CD4-positive, alpha-beta memory T cell (primary cell): ENCODE results near the gene PTMS. TPM values are rescaled to one million over a fixed set of nuclear protein-coding genes. Genes with fewer than 3 reads are reported as not detected.
A peak's percentile ranks its signal among the peaks of the same experiment; 100 is the strongest.

ENCODE experiments used
- CTCF ChIA-PET: fragments of 350-600 bp; sonication (Branson Sonifier 250); formaldehyde crosslinking; loops from one replicate; lab custom pipeline; 2021; ENCODE audit warnings: inconsistent platforms; ENCODE audit not compliant: partially characterized antibody; lab: Charles Lee
- POLR2A ChIA-PET: fragments of 350-600 bp; sonication (Branson Sonifier 250); formaldehyde crosslinking; loops from one replicate; lab custom pipeline; 2021; ENCODE audit not compliant: partially characterized antibody; lab: Charles Lee
- DNase-seq, 5 donors: peaks; one replicate each; pipeline versions ENCODE4 v3.0.0 to v3.0.0-alpha.2; 2020 to 2022; ENCODE audit warnings: mixed read lengths in 1 of 5
- H3K27ac ChIP-seq: one replicate; pipeline ENCODE4 v1.7.0; 2013; ENCODE audit warnings: low read depth, low read length
- H3K27me3 ChIP-seq: 2 replicates; pipeline ENCODE4 v1.7.0; 2013; ENCODE audit warnings: mild to moderate bottlenecking, low read length, moderate library complexity; ENCODE audit not compliant: insufficient read depth
- H3K36me3 ChIP-seq: 2 replicates; pipeline ENCODE4 v1.7.0; 2013; ENCODE audit warnings: mild to moderate bottlenecking, low read length, moderate library complexity; ENCODE audit not compliant: insufficient read depth
- H3K4me1 ChIP-seq: 2 replicates; pipeline ENCODE4 v1.7.0; 2013; ENCODE audit warnings: mild to moderate bottlenecking, low read length, moderate library complexity; ENCODE audit not compliant: insufficient read depth
- H3K4me3 ChIP-seq, 2 donors: one replicate each; pipeline ENCODE4 v1.7.0; 2013; ENCODE audit warnings: low read length in 2 of 2, mild to moderate bottlenecking in 1 of 2
- H3K9me3 ChIP-seq, 2 donors: one replicate each; pipeline ENCODE4 v1.7.0; 2013; ENCODE audit warnings: low read length in 2 of 2, control low read depth in 1 of 2; ENCODE audit not compliant: control insufficient read depth in 1 of 2
- H3K27ac Mint-ChIP-seq, 7 donors: one replicate each; pipeline ENCODE4 v1.8.0; 2020 to 2021; ENCODE audit warnings: mixed read lengths in 7 of 7, mild to moderate bottlenecking in 6 of 7, inconsistent platforms in 3 of 7, moderate library complexity in 3 of 7
- H3K27me3 Mint-ChIP-seq, 2 donors: one replicate each; pipeline ENCODE4 v1.8.0; 2020 to 2021; ENCODE audit warnings: mixed read lengths in 2 of 2
- H3K36me3 Mint-ChIP-seq, 2 donors: one replicate each; pipeline ENCODE4 v1.8.0; 2020 to 2021; ENCODE audit warnings: mixed read lengths in 2 of 2, inconsistent platforms in 1 of 2, mild to moderate bottlenecking in 1 of 2
- H3K4me1 Mint-ChIP-seq, 4 donors: one replicate each; pipeline ENCODE4 v1.8.0; 2020 to 2021; ENCODE audit warnings: mixed read lengths in 4 of 4, mild to moderate bottlenecking in 1 of 4
- H3K4me3 Mint-ChIP-seq, 8 donors: one replicate each; pipeline ENCODE4 v1.8.0; 2020 to 2021; ENCODE audit warnings: mixed read lengths in 8 of 8, mild to moderate bottlenecking in 7 of 8, moderate library complexity in 6 of 8, inconsistent platforms in 3 of 8
- H3K9me3 Mint-ChIP-seq, 8 donors: one replicate each; pipeline ENCODE4 v1.8.0; 2020 to 2021; ENCODE audit warnings: mixed read lengths in 8 of 8, mild to moderate bottlenecking in 5 of 8, inconsistent platforms in 3 of 8, moderate library complexity in 1 of 8
- intact Hi-C: fragments of 100-400 bp; cut with micrococcal nuclease; formaldehyde crosslinking; loops from one replicate; pipeline ENCODE4 v1.15.1; 2023
- polyA plus RNA-seq, 2 donors: library from polyadenylated mRNA; unstranded; fragments of 300-500 nt; fragmentation: Illumina TruSeq; gene quantifications; one replicate each; pipeline ENCODE4 v1.2.3, GENCODE V29; 2021
- total RNA-seq, 2 experiments: library from RNA; stranded (reverse); gene quantifications; one replicate each; pipeline ENCODE4 v1.2.3, GENCODE V29; 2021

Gene PTMS
- total and polyA plus RNA-seq, 4 experiments from 2014 or later = 1.3 to 3.6 (median 2.4) TPM

GRCh38 chr12:6750506-6750905 lies 15.7 kb upstream of the PTMS start:
- H3K4me3 ChIP-seq = no peak overlapping the region
- no peak for DNase-seq
- H3K9me3 ChIP-seq = no peaks in the 10 kb centered on the region
- ChIA-PET POLR2A (no interaction called here), CTCF (interaction anchor here (1.9 to 5.8 kb wide), 2 partner anchors 16 to 83 kb away, joined by 7 to 72 read pairs; partner anchors contain the start of gene PTMS)
- H3K27ac ChIP-seq = no peak overlapping the region
- H3K27me3 ChIP-seq = no peaks in the 10 kb centered on the region
- peaks cover 43% of the 10 kb centered on the region for H3K36me3 ChIP-seq
- Mint-ChIP-seq H3K9me3 (no peaks in the 10 kb centered on the region), H3K27me3 (no peaks in the 10 kb centered on the region), H3K4me1 (peaks cover 14 to 30% (median 23%) of the 10 kb centered on the region in 4 donors), H3K36me3 (peaks cover 21 to 54% of the 10 kb centered on the region in 2 donors), H3K27ac (peak overlapping the region in 3 of 7 donors; percentile 29 to 93 (median 59)), H3K4me3 (peak overlapping the region in 4 of 8 donors; percentile 18 to 96 (median 28))
- intact Hi-C loops = no loop called here
- peaks cover 19% of the 10 kb centered on the region for H3K4me1 ChIP-seq

GRCh38 chr12:6751767-6752166 lies 14.4 kb upstream of the PTMS start:
- H3K27ac Mint-ChIP-seq = peak overlapping the region; percentile 91 to 100 (median 99)
- H3K4me3 Mint-ChIP-seq = peak overlapping the region; percentile 75 to 97 (median 95)
- H3K9me3 Mint-ChIP-seq = no peaks in the 10 kb centered on the region
- Histone ChIP-seq H3K4me1 (peaks cover 13% of the 10 kb centered on the region), H3K4me3 (peak overlapping the region; percentile 62 to 76), H3K9me3 (no peaks in the 10 kb centered on the region), H3K27me3 (no peaks in the 10 kb centered on the region), H3K27ac (peak overlapping the region; percentile 84), H3K36me3 (peaks cover 38% of the 10 kb centered on the region)
- peaks cover 21 to 51% of the 10 kb centered on the region in 2 donors for H3K36me3 Mint-ChIP-seq
- H3K4me1 Mint-ChIP-seq = peaks cover 11 to 24% (median 18%) of the 10 kb centered on the region in 4 donors
- intact Hi-C loops = no loop called here
- no peaks in the 10 kb centered on the region for H3K27me3 Mint-ChIP-seq
- ChIA-PET CTCF (interaction anchor here (0.9 to 13.5 kb wide), 8 partner anchors 24 to 127 kb away, joined by 3 to 343 read pairs (median 22); partner anchors contain the start of genes CDCA3, GNB3, GPR162 and LAG3), POLR2A (interaction anchor here (0.6 to 4.6 kb wide), 18 partner anchors 15 to 186 kb away, joined by 3 to 52 read pairs (median 24); partner anchors contain the start of genes CD4, CDCA3, COPS7A and GPR162)
- no peak for DNase-seq

GRCh38 chr12:6752167-6752920 lies 13.8 kb upstream of the PTMS start:
- H3K4me3 Mint-ChIP-seq = peak overlapping the region; percentile 85 to 97 (median 96)
- H3K36me3 Mint-ChIP-seq = peaks cover 17 to 45% of the 10 kb centered on the region in 2 donors
- DNase-seq = peak in 1 of 5 donors; percentile 57
- CTCF ChIA-PET = interaction anchor here (0.8 to 13.5 kb wide), 25 partner anchors 8 to 195 kb away, joined by 3 to 343 read pairs (median 10); partner anchors contain the start of genes CD4, CDCA3, COPS7A and GNB3
- H3K27ac ChIP-seq = peak overlapping the region; percentile 84
- intact Hi-C loops = no loop called here
- peaks cover 10 to 24% (median 17%) of the 10 kb centered on the region in 4 donors for H3K4me1 Mint-ChIP-seq
- peak overlapping the region; percentile 62 to 76 for H3K4me3 ChIP-seq
- POLR2A ChIA-PET = interaction anchor here (0.6 to 4.6 kb wide), 32 partner anchors 7 to 356 kb away, joined by 3 to 52 read pairs (median 10); partner anchors contain the start of genes C12orf57, C1RL, CD4 and CDCA3
- peaks cover 13% of the 10 kb centered on the region for H3K4me1 ChIP-seq
- peak overlapping the region; percentile 91 to 100 (median 99) for H3K27ac Mint-ChIP-seq
- peaks cover 37% of the 10 kb centered on the region for H3K36me3 ChIP-seq
- no peaks in the 10 kb centered on the region for H3K9me3 ChIP-seq
- no peaks in the 10 kb centered on the region for H3K9me3 Mint-ChIP-seq
- no peaks in the 10 kb centered on the region for H3K27me3 ChIP-seq
- peaks cover 0 to 1% of the 10 kb centered on the region in 2 donors for H3K27me3 Mint-ChIP-seq

GRCh38 chr12:6752921-6753771 lies 13.0 kb upstream of the PTMS start, which contains the start of gene MLF2:
MLF2 (minus strand) TSS chr12:6753141; CDS start chr12:6752334, 807 bp downstream.
- POLR2A ChIA-PET = interaction anchor here (0.7 to 4.6 kb wide), 36 partner anchors 8 to 356 kb away, joined by 3 to 52 read pairs (median 9); partner anchors contain the start of genes C12orf57, C1RL, CD4 and CDCA3

GRCh38 chr12:6753772-6754356 lies 12.3 kb upstream of the PTMS start:
- Mint-ChIP-seq H3K4me1 (peaks cover 10 to 26% (median 18%) of the 10 kb centered on the region in 4 donors), H3K27me3 (peaks cover 0 to 4% of the 10 kb centered on the region in 2 donors), H3K9me3 (no peaks in the 10 kb centered on the region), H3K4me3 (peak overlapping the region; percentile 94 to 98 (median 96)), H3K27ac (peak overlapping the region; percentile 99 to 100 (median 99)), H3K36me3 (peaks cover 5 to 33% of the 10 kb centered on the region in 2 donors)
- H3K27me3 ChIP-seq = no peaks in the 10 kb centered on the region
- peaks cover 13% of the 10 kb centered on the region for H3K4me1 ChIP-seq
- H3K36me3 ChIP-seq = peaks cover 24% of the 10 kb centered on the region
- H3K27ac ChIP-seq = peak overlapping the region; percentile 84
- intact Hi-C loops = loop anchor here (1.0 kb wide), 9 partner anchors 12 to 118 kb away; partner anchors contain the start of genes CDCA3, COPS7A, PTMS and ZNF384
- CTCF ChIA-PET = interaction anchor here (0.5 to 13.5 kb wide), 31 partner anchors 9 to 216 kb away, joined by 3 to 343 read pairs (median 9); partner anchors contain the start of genes CD4, CDCA3, COPS7A and GNB3
- no peaks in the 10 kb centered on the region for H3K9me3 ChIP-seq
- H3K4me3 ChIP-seq = peak overlapping the region in 1 of 2 donors; percentile 62
- no peak for DNase-seq
- POLR2A ChIA-PET = interaction anchor here (0.8 to 4.6 kb wide), 27 partner anchors 10 to 355 kb away, joined by 3 to 52 read pairs (median 13); partner anchors contain the start of genes C12orf57, C1RL, CD4 and CDCA3

More at GRCh38 chr12:6752921-6753771, 13.0 kb upstream of the PTMS start, which contains the start of gene MLF2:
- Mint-ChIP-seq H3K9me3 (no peaks in the 10 kb centered on the region), H3K27ac (peak within 1 kb of the TSS; percentile 99 to 100 (median 99)), H3K36me3 (peaks cover 9 to 37% of the 10 kb centered on the region in 2 donors), H3K27me3 (peaks cover 0 to 1% of the 10 kb centered on the region in 2 donors), H3K4me1 (peaks cover 10 to 24% (median 17%) of the 10 kb centered on the region in 4 donors), H3K4me3 (peak within 1 kb of the TSS; percentile 94 to 98 (median 96))
- CTCF ChIA-PET = interaction anchor here (0.7 to 13.5 kb wide), 30 partner anchors 9 to 215 kb away, joined by 3 to 343 read pairs (median 10); partner anchors contain the start of genes CD4, CDCA3, COPS7A and GNB3
- intact Hi-C loops = loop anchor here (1.0 kb wide), 9 partner anchors 13 to 119 kb away; partner anchors contain the start of genes CDCA3, COPS7A, PTMS and ZNF384
- no peaks in the 10 kb centered on the region for H3K27me3 ChIP-seq
- peaks cover 30% of the 10 kb centered on the region for H3K36me3 ChIP-seq
- H3K27ac ChIP-seq = peak within 1 kb of the TSS; percentile 84
- peak; percentile 96 to 98 (median 97) for DNase-seq
- H3K4me1 ChIP-seq = peaks cover 13% of the 10 kb centered on the region
- no peaks in the 10 kb centered on the region for H3K9me3 ChIP-seq
- peak within 1 kb of the TSS; percentile 62 to 77 for H3K4me3 ChIP-seq
